PC-9 (cell line): Measurements from ENCODE around the gene RBAK. TPM values are rescaled to one million over a fixed set of nuclear protein-coding genes. Genes with fewer than 3 reads are reported as not detected.

Experiments
- BruUV-seq: library from RNA; stranded (reverse); fragments of 400-500 nt; replicated peaks from 2 replicates; lab custom pipeline; 2021; lab: Mats Ljungman, UMichigan
- CTCF ChIA-PET: fragments of 300-600 bp; sonication (Branson Sonifier 250); formaldehyde crosslinking; loops from one replicate; lab custom pipeline; 2022; ENCODE audit warnings: antibody characterized with exemption; lab: Charles Lee
- POLR2A ChIA-PET: fragments of 300-600 bp; sonication (Branson Sonifier 250); formaldehyde crosslinking; loops from one replicate; lab custom pipeline; 2022; ENCODE audit warnings: antibody characterized with exemption; ENCODE audit not compliant: unreplicated experiment; lab: Charles Lee
- DNase-seq, 2 experiments: peaks; one replicate each; pipeline versions ENCODE4 v3.0.0 to v3.0.0-alpha.2; 2015 to 2022; ENCODE audit warnings: mixed read lengths in 1 of 2
- H2AFZ ChIP-seq: fragments of 200-600 bp; sonication (generic); 2 replicates; pipeline ENCODE4 v1.8.1; 2017; ENCODE audit warnings: antibody characterized with exemption
- H3F3A ChIP-seq: fragments of 200-600 bp; sonication (generic); 2 replicates; pipeline ENCODE4 v1.8.1; 2017; ENCODE audit warnings: antibody characterized with exemption, mild to moderate bottlenecking, low read depth; ENCODE audit not compliant: insufficient read depth
- H3K27ac ChIP-seq: fragments of 200-600 bp; sonication (generic); 2 replicates; pipeline ENCODE4 v1.6.1; 2016; ENCODE audit warnings: mixed run types
- H3K27me3 ChIP-seq: fragments of 200-600 bp; sonication (generic); 2 replicates; pipeline ENCODE4 v1.6.1; 2016; ENCODE audit warnings: low read depth, mixed run types; ENCODE audit not compliant: insufficient read depth
- H3K36me3 ChIP-seq: fragments of 200-600 bp; sonication (generic); 2 replicates; pipeline ENCODE4 v1.6.1; 2016; ENCODE audit warnings: low read depth, mixed run types
- H3K4me1 ChIP-seq: fragments of 200-600 bp; sonication (generic); replicated peaks from 2 replicates; pipeline ENCODE4 v1.6.1; 2016; ENCODE audit warnings: mixed run types; ENCODE audit not compliant: insufficient read depth
- H3K4me2 ChIP-seq: fragments of 200-600 bp; sonication (generic); 2 replicates; pipeline ENCODE4 v1.6.1; 2017; ENCODE audit warnings: mixed run types
- H3K4me3 ChIP-seq: fragments of 200-600 bp; sonication (generic); 2 replicates; pipeline ENCODE4 v1.6.1; 2016; ENCODE audit warnings: mixed run types
- H3K79me2 ChIP-seq: fragments of 200-600 bp; sonication (generic); 2 replicates; pipeline ENCODE4 v1.6.1; 2017; ENCODE audit warnings: low read depth, mixed run types
- H3K9me2 ChIP-seq: fragments of 200-600 bp; sonication (generic); 2 replicates; pipeline ENCODE4 v1.8.1; 2017; ENCODE audit warnings: mild to moderate bottlenecking; ENCODE audit not compliant: insufficient read depth
- H3K9me3 ChIP-seq: fragments of 200-600 bp; sonication (generic); 2 replicates; pipeline ENCODE4 v1.8.1; 2016; ENCODE audit warnings: low read depth; ENCODE audit not compliant: insufficient read depth
- H4K20me1 ChIP-seq: fragments of 200-600 bp; sonication (generic); 2 replicates; pipeline ENCODE4 v1.8.1; 2017; ENCODE audit not compliant: insufficient read depth
- CTCF ChIP-seq: fragments of 200-600 bp; sonication (generic); conservative IDR thresholded peaks from 2 replicates; pipeline ENCODE4 v1.6.1; 2017; ENCODE audit warnings: mixed run types, antibody characterized with exemption, mild to moderate bottlenecking, moderate library complexity
- EZH2 ChIP-seq: fragments of 200-600 bp; sonication (generic); IDR thresholded peaks from 2 replicates; pipeline ENCODE4 v1.8.0; 2017; ENCODE audit warnings: antibody characterized with exemption, low read depth
- intact Hi-C: fragments of 100-400 bp; cut with micrococcal nuclease; formaldehyde crosslinking; loops from one replicate; pipeline ENCODE4 v1.10.0; 2022; ENCODE audit not compliant: unreplicated experiment
- total RNA-seq: library from RNA; stranded (reverse); gene quantifications from 2 replicates; pipeline ENCODE4 v1.2.3, GENCODE V29; 2021

Gene RBAK
- total RNA-seq, 1 experiment from 2014 or later = 12.4 TPM

GRCh38 chr7:5117095-5117970 lies 71.7 kb downstream of the RBAK start:
- CTCF ChIA-PET = no interaction called here
- no peaks in the 10 kb centered on the region for H3F3A ChIP-seq
- H2AFZ ChIP-seq = no peak overlapping the region
- H3K79me2 ChIP-seq = no peaks in the 10 kb centered on the region
- no TSS peak for BruUV-seq
- peaks cover 77% of the 10 kb centered on the region for H3K27me3 ChIP-seq
- POLR2A ChIA-PET = no interaction called here
- no peak overlapping the region for H3K4me2 ChIP-seq
- no peaks in the 10 kb centered on the region for H4K20me1 ChIP-seq
- H3K9me3 ChIP-seq = no peaks in the 10 kb centered on the region
- no peaks in the 10 kb centered on the region for H3K36me3 ChIP-seq
- no peaks in the 10 kb centered on the region for H3K9me2 ChIP-seq
- TF ChIP-seq EZH2 = no peak
- TF ChIP-seq CTCF = no peak
- DNase-seq = no peak
- H3K4me3 ChIP-seq = no peak overlapping the region
- H3K27ac ChIP-seq = no peak overlapping the region
- intact Hi-C loops = no loop called here
- H3K4me1 ChIP-seq = no peaks in the 10 kb centered on the region

Other genes with a start within 250 kb of the RBAK start
- not detected in 2 replicates for gene PAPOLB, start 183.8 kb upstream of the RBAK start, total RNA-seq
- gene RADIL, start 162.1 kb upstream of the RBAK start, total RNA-seq = 0.35 and 0.73 TPM in 2 replicates
- gene MMD2, start 86.7 kb upstream of the RBAK start, total RNA-seq = not detected in 2 replicates
- gene WIPI2, start 144.4 kb downstream of the RBAK start, total RNA-seq = 120 and 124 TPM in 2 replicates
- 7.9 and 10.3 TPM in 2 replicates for gene SLC29A4, start 237.1 kb downstream of the RBAK start, total RNA-seq